ENCODE results near the gene CFAP20.

CFAP20 gene

GRCh38 chr16:58129097-58129936 is at the start of gene CFAP20:
Gene CFAP20, minus strand, starts transcription at chr16:58129381. Its CDS starts 266 bp downstream, at chr16:58129115.
- peaks cover 45% of the 10 kb centered on the region for H3K4me1 Mint-ChIP-seq
- peaks cover 5% of the 10 kb centered on the region for H3K36me3 Mint-ChIP-seq (ENCODE audit: low read depth)
- ATAC-seq, result peak; percentile 94
- H3K4me3 Mint-ChIP-seq, result peak within 1 kb of the TSS; percentile 86
- H3K27me3 Mint-ChIP-seq, result no peaks in the 10 kb centered on the region
- peaks cover 3% of the 10 kb centered on the region for H3K9me3 Mint-ChIP-seq
- peak; percentile 96 for DNase-seq
- H3K27ac Mint-ChIP-seq, result peak within 1 kb of the TSS; percentile 86

GRCh38 chr16:58177353-58177710 is 48.2 kb upstream of the CFAP20 start:
- peaks cover 37% of the 10 kb centered on the region for H3K4me1 Mint-ChIP-seq
- ATAC-seq, result peak; percentile 79
- H3K27me3 Mint-ChIP-seq, result no peaks in the 10 kb centered on the region
- H3K9me3 Mint-ChIP-seq, result no peaks in the 10 kb centered on the region
- no peak for DNase-seq
- H3K4me3 Mint-ChIP-seq, result peak overlapping the region; percentile 16
- H3K36me3 Mint-ChIP-seq (ENCODE audit: low read depth), result peaks cover 70% of the 10 kb centered on the region
- peak overlapping the region; percentile 87 for H3K27ac Mint-ChIP-seq

GRCh38 chr16:58176608-58177352 is 47.6 kb upstream of the CFAP20 start:
- peaks cover 35% of the 10 kb centered on the region for H3K4me1 Mint-ChIP-seq
- peaks cover 71% of the 10 kb centered on the region for H3K36me3 Mint-ChIP-seq (ENCODE audit: low read depth)
- H3K9me3 Mint-ChIP-seq, result no peaks in the 10 kb centered on the region
- peak overlapping the region; percentile 87 for H3K27ac Mint-ChIP-seq
- DNase-seq (no peak), ATAC-seq (peak; percentile 81)
- H3K27me3 Mint-ChIP-seq, result no peaks in the 10 kb centered on the region
- H3K4me3 Mint-ChIP-seq, result no peak overlapping the region

GRCh38 chr16:58170223-58170622 is 41.0 kb upstream of the CFAP20 start:
- no peaks in the 10 kb centered on the region for H3K27me3 Mint-ChIP-seq
- no peak overlapping the region for H3K27ac Mint-ChIP-seq
- peaks cover 59% of the 10 kb centered on the region for H3K36me3 Mint-ChIP-seq (ENCODE audit: low read depth)
- DNase-seq (no peak), ATAC-seq (no peak)
- H3K4me3 Mint-ChIP-seq, result no peak overlapping the region
- peaks cover 6% of the 10 kb centered on the region for H3K4me1 Mint-ChIP-seq
- H3K9me3 Mint-ChIP-seq, result no peaks in the 10 kb centered on the region

- no peaks in the 10 kb centered on the region for H3K27me3 Mint-ChIP-seq
- H3K27ac Mint-ChIP-seq, result no peak overlapping the region
- ATAC-seq, result no peak
- no peak overlapping the region for H3K4me3 Mint-ChIP-seq
- H3K4me1 Mint-ChIP-seq, result peaks cover 3% of the 10 kb centered on the region
- peaks cover 49% of the 10 kb centered on the region for H3K36me3 Mint-ChIP-seq (ENCODE audit: low read depth)
- DNase-seq, result no peak
- H3K9me3 Mint-ChIP-seq, result no peaks in the 10 kb centered on the region
These were observed 31.7 kb upstream of the CFAP20 start for GRCh38 chr16:58160855-58161254.

- H3K4me1 Mint-ChIP-seq, result peaks cover 3% of the 10 kb centered on the region
- DNase-seq, result no peak
- no peak for ATAC-seq
- no peak overlapping the region for H3K4me3 Mint-ChIP-seq
- no peaks in the 10 kb centered on the region for H3K9me3 Mint-ChIP-seq
- no peak overlapping the region for H3K27ac Mint-ChIP-seq
- peaks cover 32% of the 10 kb centered on the region for H3K36me3 Mint-ChIP-seq (ENCODE audit: low read depth)
- H3K27me3 Mint-ChIP-seq, result no peaks in the 10 kb centered on the region
These were observed 29.5 kb upstream of the CFAP20 start for GRCh38 chr16:58158725-58159124.

GRCh38 chr16:58157951-58158540 is 28.9 kb upstream of the CFAP20 start:
- Mint-ChIP-seq H3K9me3 (no peaks in the 10 kb centered on the region), H3K27ac (no peak overlapping the region), H3K4me3 (no peak overlapping the region), H3K36me3 (ENCODE audit: low read depth) (peaks cover 26% of the 10 kb centered on the region), H3K27me3 (no peaks in the 10 kb centered on the region), H3K4me1 (peaks cover 3% of the 10 kb centered on the region)
- ATAC-seq (no peak), DNase-seq (no peak)

GRCh38 chr16:58157239-58157638 is 28.1 kb upstream of the CFAP20 start:
- Mint-ChIP-seq H3K9me3 (no peaks in the 10 kb centered on the region), H3K27me3 (no peaks in the 10 kb centered on the region), H3K27ac (no peak overlapping the region), H3K4me3 (no peak overlapping the region), H3K4me1 (peaks cover 3% of the 10 kb centered on the region), H3K36me3 (ENCODE audit: low read depth) (peaks cover 21% of the 10 kb centered on the region)
- ATAC-seq (no peak), DNase-seq (no peak)

GRCh38 chr16:58155839-58156238 is 26.7 kb upstream of the CFAP20 start:
- Mint-ChIP-seq H3K4me1 (peaks cover 3% of the 10 kb centered on the region), H3K4me3 (no peak overlapping the region), H3K9me3 (no peaks in the 10 kb centered on the region), H3K27me3 (no peaks in the 10 kb centered on the region), H3K36me3 (ENCODE audit: low read depth) (peaks cover 21% of the 10 kb centered on the region), H3K27ac (no peak overlapping the region)
- no peak for DNase-seq
- ATAC-seq, result no peak

- H3K27me3 Mint-ChIP-seq, result no peaks in the 10 kb centered on the region
- no peak overlapping the region for H3K27ac Mint-ChIP-seq
- DNase-seq (no peak), ATAC-seq (no peak)
- H3K9me3 Mint-ChIP-seq, result no peaks in the 10 kb centered on the region
- peaks cover 3% of the 10 kb centered on the region for H3K4me1 Mint-ChIP-seq
- H3K36me3 Mint-ChIP-seq (ENCODE audit: low read depth), result peaks cover 11% of the 10 kb centered on the region
- H3K4me3 Mint-ChIP-seq, result no peak overlapping the region
These were observed 25.2 kb upstream of the CFAP20 start for GRCh38 chr16:58154345-58154744.

- no peak overlapping the region for H3K27ac Mint-ChIP-seq
- no peak for ATAC-seq
These were observed 23.2 kb upstream of the CFAP20 start for GRCh38 chr16:58152246-58152868.

GRCh38 chr16:58148526-58148925 is 19.3 kb upstream of the CFAP20 start:
- Mint-ChIP-seq H3K4me1 (no peaks in the 10 kb centered on the region), H3K27me3 (no peaks in the 10 kb centered on the region), H3K36me3 (ENCODE audit: low read depth) (peaks cover 1% of the 10 kb centered on the region), H3K4me3 (no peak overlapping the region), H3K27ac (no peak overlapping the region), H3K9me3 (no peaks in the 10 kb centered on the region)
- ATAC-seq (no peak), DNase-seq (no peak)

More at GRCh38 chr16:58152246-58152868, 23.2 kb upstream of the CFAP20 start:
- Mint-ChIP-seq H3K9me3 (no peaks in the 10 kb centered on the region), H3K36me3 (ENCODE audit: low read depth) (no peaks in the 10 kb centered on the region), H3K4me3 (no peak overlapping the region), H3K27me3 (no peaks in the 10 kb centered on the region), H3K4me1 (peaks cover 3% of the 10 kb centered on the region)
- no peak for DNase-seq

GRCh38 chr16:58148099-58148498 is 18.9 kb upstream of the CFAP20 start:
- Mint-ChIP-seq H3K36me3 (ENCODE audit: low read depth) (peaks cover 1% of the 10 kb centered on the region), H3K27me3 (no peaks in the 10 kb centered on the region), H3K4me1 (no peaks in the 10 kb centered on the region), H3K27ac (no peak overlapping the region), H3K4me3 (no peak overlapping the region), H3K9me3 (no peaks in the 10 kb centered on the region)
- DNase-seq, result no peak
- no peak for ATAC-seq

GRCh38 chr16:58138852-58139251 is 9.7 kb upstream of the CFAP20 start:
- Mint-ChIP-seq H3K27ac (no peak overlapping the region), H3K4me3 (no peak overlapping the region), H3K4me1 (no peaks in the 10 kb centered on the region), H3K36me3 (ENCODE audit: low read depth) (peaks cover 19% of the 10 kb centered on the region), H3K27me3 (no peaks in the 10 kb centered on the region), H3K9me3 (peaks cover 11% of the 10 kb centered on the region)
- DNase-seq (no peak), ATAC-seq (no peak)

Measured in activated naive CD8-positive, alpha-beta T cell treated with anti-CD3 and anti-CD28 coated beads, Interleukin-2, amount 50 U/mL, for 24 hours (primary cell).